GM19395 (cell line): Measurements from ENCODE around the gene INPP5A.

Experiments
- ATAC-seq: cut with Tn5 transposase; IDR thresholded peaks from one replicate; pipeline ENCODE4 v1.9.1; 2021; ENCODE audit warnings: mild to moderate bottlenecking, moderate library complexity; ENCODE audit not compliant: unreplicated experiment

The INPP5A gene

DNA sequence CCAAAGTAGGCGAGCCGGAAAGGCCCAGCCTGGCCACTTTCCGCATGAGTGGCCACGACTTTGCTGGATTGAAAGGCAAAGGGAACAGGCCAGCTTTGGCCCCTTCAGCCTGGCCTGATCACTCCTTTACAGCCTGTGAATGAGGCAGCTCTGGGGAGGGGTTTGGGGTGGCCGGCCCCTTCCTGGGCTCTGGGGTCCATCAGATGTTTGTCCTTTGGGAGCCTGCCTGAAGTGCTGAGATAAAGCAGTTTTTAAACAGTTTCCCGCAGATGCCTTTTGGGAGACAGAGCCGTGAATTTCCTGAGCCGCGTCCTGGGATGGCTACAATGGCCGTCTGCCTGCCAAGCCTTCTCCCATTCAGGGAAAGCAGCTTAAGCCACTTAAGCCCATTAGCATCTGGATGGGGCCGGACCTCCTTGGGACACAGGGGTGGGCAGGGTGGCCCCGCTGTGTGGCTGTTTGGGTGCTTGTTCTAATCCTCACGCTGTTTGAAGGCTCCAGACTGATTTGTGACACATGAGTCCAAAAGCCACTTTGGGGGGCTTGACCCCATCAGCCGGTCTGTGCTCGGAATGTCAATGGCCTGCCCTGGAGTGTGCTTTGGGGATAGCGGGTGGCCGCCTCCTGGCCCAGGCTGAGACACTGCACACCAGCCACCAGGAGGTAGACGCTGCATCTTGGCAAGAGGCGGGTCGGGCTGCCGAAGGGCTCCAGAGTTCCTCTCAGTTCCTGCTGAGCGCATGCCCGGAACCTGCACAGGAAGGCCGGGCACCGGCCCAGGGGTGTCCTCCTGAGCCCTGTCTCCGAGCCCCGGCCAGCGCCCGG lies 209.4 kb downstream of the INPP5A start:
- no peak for ATAC-seq

DNA sequence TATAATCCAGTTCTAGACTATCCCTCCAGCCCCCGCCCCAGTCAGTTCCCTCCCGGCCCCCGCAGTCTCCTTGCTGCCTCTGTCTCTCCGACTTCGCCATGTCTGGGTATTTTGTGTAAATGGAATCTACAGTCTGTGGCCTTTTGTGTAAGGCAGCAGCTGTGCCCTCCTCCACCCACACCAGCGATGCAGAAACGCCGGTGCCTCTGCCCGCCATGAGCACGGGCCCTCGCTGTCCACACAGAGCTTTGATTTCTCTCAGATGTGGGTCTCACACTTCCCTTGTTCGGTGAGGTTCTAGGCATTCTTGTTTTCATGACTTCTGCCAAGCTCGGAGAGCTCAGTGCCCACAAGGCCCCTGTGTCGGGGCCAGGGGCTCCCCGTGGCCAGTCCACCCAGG lies 210.5 kb downstream of the INPP5A start:
- ATAC-seq: no peak

- no peak for ATAC-seq
These were observed 211.2 kb downstream of the INPP5A start for GRCh38 chr10:132748545-132749370.

GRCh38 chr10:132749371-132749795 lies 211.8 kb downstream of the INPP5A start:
- ATAC-seq: no peak

- no peak for ATAC-seq
These were observed 213.3 kb downstream of the INPP5A start for GRCh38 chr10:132750936-132751335.

- no peak for ATAC-seq
These were observed 214.8 kb downstream of the INPP5A start for GRCh38 chr10:132752378-132752777.

DNA sequence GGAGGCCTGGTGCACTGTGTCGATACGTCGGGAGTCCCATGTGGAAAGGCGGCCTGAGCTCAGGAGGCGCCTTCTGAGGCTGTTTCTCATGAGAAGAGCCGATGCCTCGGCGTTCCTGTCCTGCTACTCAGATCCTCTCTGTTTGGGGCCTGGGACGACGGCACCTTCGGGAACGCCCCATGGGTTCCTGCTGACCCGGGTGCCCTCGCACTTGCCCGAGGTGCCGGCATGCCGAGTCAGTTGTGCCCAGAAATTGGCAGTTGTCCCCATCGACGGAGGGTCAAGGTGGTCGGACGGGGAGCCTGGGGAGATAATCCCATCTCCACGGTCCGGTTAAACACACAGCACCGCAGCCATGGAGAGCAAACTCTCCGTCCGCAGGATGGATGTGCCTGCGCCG lies 215.4 kb downstream of the INPP5A start:
- ATAC-seq: no peak

GRCh38 chr10:132753596-132753995 lies 216.0 kb downstream of the INPP5A start:
- ATAC-seq: no peak

DNA sequence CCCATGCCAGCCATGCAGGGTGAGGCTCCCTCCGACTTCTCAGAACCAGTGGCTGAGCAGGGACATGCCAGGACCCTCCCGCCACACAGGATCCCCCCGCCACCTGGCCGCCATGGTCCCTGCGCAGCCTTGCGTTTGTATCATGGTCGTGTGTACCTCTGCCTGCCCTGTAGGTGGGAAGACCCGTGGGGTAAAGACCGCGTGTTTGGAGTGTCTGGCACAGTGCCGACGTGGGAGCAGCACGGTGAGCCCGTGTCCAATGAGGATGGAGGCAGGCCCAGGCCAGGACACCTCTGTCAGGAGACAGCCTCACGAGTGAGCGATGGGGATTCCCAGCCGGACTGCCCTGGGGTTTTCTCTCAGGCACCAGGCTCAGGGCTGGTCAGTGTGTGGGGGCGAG lies 216.5 kb downstream of the INPP5A start:
- no peak for ATAC-seq

DNA sequence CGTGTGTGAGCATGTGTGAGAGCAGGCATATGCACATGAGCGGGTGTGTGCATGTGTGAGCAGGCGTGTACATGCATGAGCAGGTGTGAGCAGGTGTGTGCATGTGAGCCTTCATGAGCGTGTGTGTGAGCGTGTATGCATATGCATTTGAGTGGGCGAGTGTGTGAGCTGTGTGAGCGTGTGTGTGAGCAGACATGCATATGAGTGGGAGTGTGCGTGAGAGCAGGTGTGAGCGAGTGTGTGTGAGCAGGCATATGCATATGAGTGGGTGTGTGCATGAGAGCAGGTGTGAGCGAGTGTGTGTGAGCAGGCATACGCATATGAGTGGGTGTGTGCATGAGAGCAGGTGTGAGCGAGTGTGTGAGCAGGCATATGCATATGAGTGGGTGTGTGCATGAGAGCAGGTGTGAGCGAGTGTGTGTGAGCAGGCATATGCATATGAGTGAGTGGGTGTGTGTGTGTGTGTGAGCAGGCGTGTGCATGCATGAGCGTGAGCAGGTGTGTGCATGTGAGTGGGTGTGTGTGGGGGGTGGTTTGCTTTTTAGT lies 217.7 kb downstream of the INPP5A start:
- no peak for ATAC-seq

DNA sequence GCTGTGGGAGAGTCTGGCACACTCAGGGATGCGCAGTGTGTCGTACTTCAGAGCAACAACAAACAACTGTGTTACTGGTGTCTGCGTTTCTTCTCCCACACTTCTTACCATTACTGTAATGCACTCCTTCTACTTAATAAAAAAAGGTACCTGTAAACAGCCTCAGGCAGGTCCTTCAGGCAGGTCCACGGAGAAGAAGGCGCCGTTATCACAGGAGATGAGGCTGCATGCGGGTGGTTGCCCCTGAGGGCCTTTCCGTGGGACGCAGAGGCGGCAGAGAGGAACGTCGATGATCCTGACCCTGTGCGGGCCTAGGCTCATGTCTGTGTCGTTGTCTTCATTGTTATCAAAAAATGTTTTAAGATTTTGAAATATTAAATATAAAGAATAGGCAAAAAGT lies 219.0 kb downstream of the INPP5A start:
- no peak for ATAC-seq

GRCh38 chr10:132757171-132757570 lies 219.6 kb downstream of the INPP5A start:
- ATAC-seq: no peak

GRCh38 chr10:132758865-132759264 lies 221.3 kb downstream of the INPP5A start:
- ATAC-seq: no peak

- no peak for ATAC-seq
These were observed 223.9 kb downstream of the INPP5A start for GRCh38 chr10:132761395-132762060.

GRCh38 chr10:132762267-132762666 lies 224.7 kb downstream of the INPP5A start:
- no peak for ATAC-seq

DNA sequence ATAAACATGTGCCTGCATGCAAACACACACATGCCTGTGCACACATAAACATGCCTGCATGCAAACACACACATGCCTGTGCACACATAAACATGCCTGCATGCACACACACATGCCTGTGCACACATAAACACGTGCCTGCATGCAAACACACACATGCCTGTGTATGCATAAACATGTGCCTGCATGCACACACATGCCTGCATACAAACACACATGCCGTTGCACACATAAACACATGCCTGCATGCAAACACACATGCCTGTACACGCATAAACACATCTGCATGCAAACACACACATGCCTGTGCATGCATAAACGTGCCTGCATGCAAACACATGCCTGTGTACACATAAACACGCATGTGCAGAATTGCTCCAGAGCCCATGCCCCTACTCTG lies 226.0 kb downstream of the INPP5A start:
- ATAC-seq: no peak

DNA sequence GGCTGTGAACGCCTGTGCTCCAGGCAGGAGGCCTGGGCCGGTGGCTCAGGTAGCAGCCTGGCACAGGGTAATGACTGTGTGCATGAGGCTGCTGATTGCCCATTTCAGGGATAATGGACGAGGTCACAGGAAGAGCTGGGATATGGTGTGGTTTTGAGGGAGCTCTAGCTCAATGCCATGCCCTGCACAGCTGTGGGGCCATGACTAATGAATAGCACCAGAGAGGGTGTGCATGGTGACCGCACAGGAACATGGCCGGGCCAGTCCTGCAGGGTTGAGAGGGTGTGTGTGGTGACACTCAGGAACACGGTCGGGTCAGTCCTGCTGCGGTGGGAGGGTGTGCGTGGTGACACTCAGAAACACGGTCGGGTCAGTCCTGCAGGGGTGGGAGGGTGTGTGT lies 226.5 kb downstream of the INPP5A start:
- ATAC-seq: no peak

DNA sequence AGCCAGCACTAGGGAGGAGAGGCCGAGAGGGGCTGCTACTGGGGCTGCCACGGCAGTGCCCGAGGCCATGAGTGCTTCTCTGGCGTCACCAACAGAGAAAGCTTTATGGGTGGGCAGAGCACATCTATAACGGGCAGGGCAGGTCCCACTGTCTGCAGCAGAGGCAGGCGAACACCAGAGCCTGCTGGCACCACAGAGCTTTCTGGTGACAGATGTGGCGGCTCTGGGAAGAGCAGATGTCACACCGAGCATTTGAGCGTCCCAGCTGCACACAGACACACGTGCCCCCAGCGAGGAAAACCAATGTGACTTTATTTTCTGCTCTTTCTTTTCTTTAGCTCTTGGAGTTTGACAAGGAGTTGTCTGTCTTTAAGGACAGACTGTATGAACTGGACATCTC lies 227.8 kb downstream of the INPP5A start:
- ATAC-seq: no peak

DNA sequence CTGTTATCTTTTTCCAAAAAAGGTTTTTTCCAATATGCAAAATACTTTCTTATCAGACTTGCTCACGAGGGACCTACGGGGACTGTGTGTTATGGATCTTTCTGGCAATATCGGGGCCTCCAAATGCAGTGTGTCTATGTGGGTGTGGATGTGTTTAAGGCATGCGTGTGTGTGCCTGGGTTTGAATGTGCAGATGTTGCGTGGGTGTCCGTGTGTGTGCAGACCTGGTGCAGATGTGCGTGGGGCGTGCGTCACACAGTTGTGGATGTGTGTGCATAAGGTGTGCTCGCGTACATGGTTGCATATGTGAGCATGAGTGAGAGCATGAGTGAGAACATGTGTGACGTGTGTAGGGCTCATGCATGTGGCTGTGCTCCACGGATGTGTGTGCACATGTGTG lies 228.7 kb downstream of the INPP5A start:
- no peak for ATAC-seq

DNA sequence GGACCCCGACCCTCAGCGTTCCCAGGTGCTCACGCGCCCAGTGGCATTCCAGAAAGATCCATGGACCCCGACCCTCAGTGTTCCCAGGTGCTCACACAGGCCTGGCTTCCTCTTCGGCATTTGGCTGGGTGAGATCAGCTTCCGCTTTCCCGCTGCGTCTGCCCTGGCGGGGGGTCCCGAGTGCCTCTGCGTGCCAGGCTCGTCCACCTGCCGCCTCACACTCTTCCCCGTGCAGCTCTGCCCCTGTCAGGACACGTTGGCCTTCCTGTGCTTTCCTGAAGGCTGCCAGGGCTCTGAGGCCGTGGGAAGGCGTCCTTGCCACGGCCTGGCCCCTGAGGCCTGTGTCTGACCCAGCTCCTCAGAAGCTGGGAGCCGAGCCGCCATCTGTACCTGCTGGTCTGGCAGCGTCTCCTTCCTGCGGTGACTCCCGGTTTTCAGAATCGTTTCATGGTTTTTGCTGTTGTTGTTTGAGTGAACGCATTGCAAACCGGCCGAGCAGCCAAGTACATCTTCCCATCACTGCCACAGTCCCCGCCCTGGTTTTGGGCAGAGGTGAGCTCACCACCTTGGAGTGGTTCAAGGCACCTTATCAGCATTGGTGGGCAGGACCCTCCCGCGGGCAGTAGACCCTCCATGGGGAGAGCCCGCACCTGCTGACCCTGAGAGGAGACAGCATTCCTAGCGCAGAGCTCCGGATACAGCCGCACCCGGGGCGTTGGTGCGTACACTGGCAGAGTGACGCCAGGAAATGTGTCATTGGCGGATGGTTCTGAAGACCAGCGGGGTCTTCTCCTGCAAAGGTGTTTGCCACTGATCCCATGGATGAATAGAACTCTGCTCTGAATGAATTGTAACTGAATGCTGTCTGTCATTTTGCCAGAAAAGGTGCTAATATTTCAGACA lies 231.0 kb downstream of the INPP5A start:
- ATAC-seq: no peak
